Activated gamma-delta T cell treated with anti-CD3 and anti-CD28 coated beads, Interleukin-2, amount 50 U/mL, for 16 hours (primary cell): Measurements from ENCODE around the gene FAM222A.

ENCODE experiments used
- DNase-seq: peaks from one replicate; pipeline ENCODE4 v3.0.0-alpha.2; 2020; ENCODE audit warnings: low read depth

FAM222A gene

GRCh38 chr12:109713187-109714070, at the start of gene FAM222A:
Gene FAM222A, plus strand, starts transcription at chr12:109713825. Its CDS starts 30,322 bp downstream, at chr12:109744147.
- DNase-seq = peak; percentile 97

GRCh38 chr12:109664402-109664801, 49.2 kb upstream of the FAM222A start:
- no peak for DNase-seq

- DNase-seq = no peak
Measured at GRCh38 chr12:109666068-109666467, 47.6 kb upstream of the FAM222A start.

GRCh38 chr12:109670731-109671130, 42.9 kb upstream of the FAM222A start:
- no peak for DNase-seq

- DNase-seq = no peak
Measured at GRCh38 chr12:109671502-109671901, 42.1 kb upstream of the FAM222A start.

- no peak for DNase-seq
Measured at GRCh38 chr12:109673379-109673778, 40.2 kb upstream of the FAM222A start.

- no peak for DNase-seq
Measured at GRCh38 chr12:109673884-109674283, 39.7 kb upstream of the FAM222A start.

- no peak for DNase-seq
Measured at GRCh38 chr12:109675411-109675810, 38.2 kb upstream of the FAM222A start.

- DNase-seq = no peak
Measured at GRCh38 chr12:109677279-109677691, 36.3 kb upstream of the FAM222A start.

- no peak for DNase-seq
Measured at GRCh38 chr12:109678719-109679118, 34.9 kb upstream of the FAM222A start.

- no peak for DNase-seq
Measured at GRCh38 chr12:109679501-109680263, 33.9 kb upstream of the FAM222A start.

- DNase-seq = no peak
Measured at GRCh38 chr12:109680264-109681005, 33.2 kb upstream of the FAM222A start.

- DNase-seq = no peak
Measured at GRCh38 chr12:109681986-109682707, 31.5 kb upstream of the FAM222A start.

GRCh38 chr12:109682708-109683060, 30.9 kb upstream of the FAM222A start:
- DNase-seq = no peak

GRCh38 chr12:109683316-109683715, 30.3 kb upstream of the FAM222A start:
- DNase-seq = no peak

GRCh38 chr12:109685574-109686447, 27.8 kb upstream of the FAM222A start:
- no peak for DNase-seq

- DNase-seq = no peak
Measured at GRCh38 chr12:109686523-109686922, 27.1 kb upstream of the FAM222A start.

- DNase-seq = no peak
Measured at GRCh38 chr12:109687250-109687649, 26.4 kb upstream of the FAM222A start.

GRCh38 chr12:109689426-109689825, 24.2 kb upstream of the FAM222A start:
- DNase-seq = no peak

GRCh38 chr12:109693160-109693559, 20.5 kb upstream of the FAM222A start:
- DNase-seq = no peak
